NCI-H2029 (cell line): Measurements from ENCODE around the gene FMOD.
A peak's percentile ranks its signal among the peaks of the same experiment; 100 is the strongest.
"Not testable (repeated sequence)": the region's sequence is repeated elsewhere in the genome, so short reads cannot be mapped to it uniquely, and the experiment has no call there.

Source experiments
- DNase-seq: peaks from one replicate; lab custom pipeline; 2025; lab: John Stamatoyannopoulos, UW

The FMOD gene

GRCh38 chr1:203306089-203306964, 44.6 kb downstream of the FMOD start:
- peak; percentile 55 for DNase-seq

GRCh38 chr1:203305809-203306088, 45.2 kb downstream of the FMOD start:
- no peak for DNase-seq

- peak; percentile 87 for DNase-seq
These were observed 45.8 kb downstream of the FMOD start, which contains the start of gene BTG2 for GRCh38 chr1:203304919-203305808. Gene BTG2, plus strand, starts transcription at chr1:203305519. Its CDS starts 88 bp downstream, at chr1:203305607.

GRCh38 chr1:203304391-203304918, 46.5 kb downstream of the FMOD start:
- no peak for DNase-seq

GRCh38 chr1:203302894-203303293, 48.0 kb downstream of the FMOD start:
- no peak for DNase-seq

- DNase-seq, result no peak
These were observed 48.5 kb downstream of the FMOD start for GRCh38 chr1:203302456-203302855.

- no peak for DNase-seq
These were observed 49.6 kb downstream of the FMOD start for GRCh38 chr1:203301331-203301668.

- no peak for DNase-seq
These were observed 50.2 kb downstream of the FMOD start for GRCh38 chr1:203300441-203301330.

GRCh38 chr1:203299719-203300429, 51.0 kb downstream of the FMOD start:
- DNase-seq, result not testable (repeated sequence)

GRCh38 chr1:203299169-203299568, 51.8 kb downstream of the FMOD start:
- no peak for DNase-seq

GRCh38 chr1:203296460-203297073, 54.4 kb downstream of the FMOD start:
- DNase-seq, result no peak

- DNase-seq, result no peak
These were observed 55.1 kb downstream of the FMOD start for GRCh38 chr1:203295796-203296195.

GRCh38 chr1:203291201-203292096, 59.5 kb downstream of the FMOD start:
- peak; percentile 74 for DNase-seq
